Erythroblast (primary cell): Measurements from ENCODE around the gene SULT1E1.

ENCODE experiments used
- GATA1 ChIP-seq: IDR thresholded peaks from 2 replicates; pipeline ENCODE4 v1.6.1; 2011; ENCODE audit warnings: low read depth, mild to moderate bottlenecking, control low read depth, low read length, moderate library complexity
- POLR2A ChIP-seq: IDR thresholded peaks from 2 replicates; pipeline ENCODE4 v1.6.1; 2011; ENCODE audit warnings: mild to moderate bottlenecking, low read length

- TF ChIP-seq POLR2A (no peak), GATA1 (no peak)
Measured at GRCh38 chr4:69829678-69830077, 30.3 kb downstream of the SULT1E1 start.
